HL-60 (cell line): Measurements from ENCODE around the gene SPRYD3. TPM values are rescaled to one million over a fixed set of nuclear protein-coding genes. Genes with fewer than 3 reads are reported as not detected.
"Not testable (repeated sequence)": the region's sequence is repeated elsewhere in the genome, so short reads cannot be mapped to it uniquely, and the experiment has no call there.

Source experiments
- DNase-seq, 2 experiments: peaks; one replicate each; pipeline ENCODE4 v3.0.0-alpha.2; 2010 to 2020; ENCODE audit warnings: low read depth in 1 of 2, low spot score in 1 of 2
- H3K27ac ChIP-seq: fragments of 250-450 bp; sonication (Bioruptor Pico); replicated peaks from 2 replicates; pipeline ENCODE4 v1.5.1; 2020; ENCODE audit warnings: mild to moderate bottlenecking, moderate library complexity
- H3K27me3 ChIP-seq: fragments of 250-450 bp; sonication (Bioruptor Pico); 2 replicates; pipeline ENCODE4 v1.5.1; 2021; ENCODE audit warnings: mild to moderate bottlenecking, moderate library complexity; ENCODE audit not compliant: insufficient read depth, poor library complexity, severe bottlenecking
- H3K4me3 ChIP-seq: replicated peaks from 2 replicates; pipeline ENCODE4 v1.5.1; 2011; ENCODE audit warnings: mild to moderate bottlenecking, control low read depth, low read length; ENCODE audit not compliant: insufficient read depth
- GABPA ChIP-seq: IDR thresholded peaks from 2 replicates; pipeline ENCODE4 v1.6.1; 2012; ENCODE audit warnings: low read depth
- POLR2AphosphoS5 ChIP-seq: IDR thresholded peaks from 2 replicates; pipeline ENCODE4 v1.6.1; 2012; ENCODE audit warnings: low read depth
- SPI1 ChIP-seq: IDR thresholded peaks from 2 replicates; pipeline ENCODE4 v1.6.1; 2012; ENCODE audit warnings: low read depth, mild to moderate bottlenecking, borderline replicate concordance
- microRNA-seq: library from miRNA; unstranded; fragments of <30 nt; microRNA quantifications from one replicate; pipeline ENCODE4, GENCODE V29; 2018
- TF ChIP-seq, protein P1 (sequence below): IDR thresholded peaks from one replicate; pipeline ENCODE4 v1.5.1; 2011; ENCODE audit warnings: low read length, control low read depth, inconsistent platforms; ENCODE audit not compliant: insufficient read depth
- TF ChIP-seq, protein P2 (sequence below): IDR thresholded peaks from 2 replicates; pipeline ENCODE4 v1.6.1; 2012; ENCODE audit warnings: low read depth; ENCODE audit not compliant: insufficient replicate concordance

SPRYD3 gene

DNA sequence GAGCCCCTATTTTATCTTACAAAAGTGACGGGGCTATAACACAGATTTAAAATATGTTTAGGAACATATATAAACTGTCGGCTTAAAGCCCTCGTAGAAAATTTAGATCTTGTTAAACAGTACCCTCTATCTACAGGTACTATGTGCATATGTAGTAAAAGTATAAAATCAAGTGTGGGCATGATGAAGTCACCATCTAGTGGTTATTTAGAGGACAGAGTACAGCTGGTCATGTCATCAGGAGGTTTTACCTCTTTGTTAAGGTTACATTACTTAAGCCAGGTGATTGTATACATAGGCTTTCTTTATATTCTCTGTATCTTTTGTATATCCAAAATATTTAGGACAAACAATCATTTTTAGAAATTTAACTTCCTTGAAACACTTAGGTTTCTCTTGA is 47.6 kb downstream of the SPRYD3 start:
- H3K4me3 ChIP-seq, result no peak overlapping the region
- DNase-seq, result no peak
- TF ChIP-seq GABPA, result no peak
- no peaks in the 10 kb centered on the region for H3K27me3 ChIP-seq
- H3K27ac ChIP-seq, result no peak overlapping the region

DNA sequence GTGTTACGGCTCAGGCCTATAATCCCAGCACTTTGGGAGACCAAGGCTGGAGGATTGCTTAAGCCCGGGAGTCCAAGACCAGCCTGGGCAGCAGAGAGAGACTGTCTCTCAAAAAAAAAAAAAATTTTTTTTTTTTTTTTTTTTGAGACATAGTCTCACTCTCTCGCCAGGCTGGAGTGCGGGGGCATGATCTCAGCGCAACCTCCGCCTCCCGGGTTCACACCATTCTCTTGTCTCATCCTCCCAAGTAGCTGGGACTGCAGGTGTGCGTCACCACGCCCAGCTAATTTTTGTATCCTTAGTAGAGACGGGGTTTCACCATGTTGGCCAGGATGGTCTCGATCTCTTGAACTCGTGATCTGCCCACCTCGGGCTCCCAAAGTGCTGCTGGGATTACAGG is 52.2 kb downstream of the SPRYD3 start:
- not testable (repeated sequence) for H3K4me3 ChIP-seq, H3K27me3 ChIP-seq, DNase-seq, H3K27ac ChIP-seq

DNA sequence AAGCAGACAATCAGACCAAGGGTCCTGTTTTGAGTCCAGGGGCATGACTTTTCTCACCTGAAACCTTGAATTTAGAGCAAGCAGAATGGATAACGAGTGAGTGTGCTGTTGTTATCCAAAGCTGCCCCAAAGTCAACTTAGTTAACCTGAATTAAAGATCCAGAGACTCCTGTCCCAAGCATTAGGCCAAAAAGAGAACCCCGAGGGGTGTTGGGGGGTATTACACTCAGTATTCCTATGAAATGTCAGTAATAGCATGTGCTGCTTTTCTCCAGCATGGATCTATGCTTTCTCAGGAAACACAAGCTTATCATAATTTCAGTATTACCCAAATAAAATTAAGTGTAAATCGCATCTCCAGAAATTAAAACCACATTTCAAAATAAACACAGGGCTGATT is 53.9 kb downstream of the SPRYD3 start:
- Histone ChIP-seq H3K27ac (no peak overlapping the region), H3K4me3 (no peak overlapping the region), H3K27me3 (no peaks in the 10 kb centered on the region)
- DNase-seq, result no peak
- no peak for TF ChIP-seq SPI1

DNA sequence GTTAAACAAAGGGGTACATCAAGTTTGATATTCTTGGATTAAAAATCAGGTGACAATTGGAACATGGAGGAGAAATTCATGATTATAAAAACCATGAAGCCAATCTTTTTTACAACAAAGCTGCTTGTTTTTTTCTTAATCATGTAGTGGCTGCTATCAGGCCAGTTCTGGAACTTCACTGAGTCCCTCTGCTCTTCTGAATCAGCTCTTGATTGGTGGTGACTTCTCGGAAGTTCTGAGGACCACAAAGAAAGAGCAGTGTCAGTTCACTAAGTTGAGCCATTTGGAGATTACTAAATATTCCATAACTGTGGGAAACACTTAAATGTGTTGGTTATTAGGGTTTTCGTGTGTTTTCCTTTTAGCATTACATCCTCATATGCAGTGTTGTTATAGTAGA is 64.5 kb downstream of the SPRYD3 start:
- H3K4me3 ChIP-seq, result no peak overlapping the region
- no peak for DNase-seq
- TF ChIP-seq SPI1 (no peak), GABPA (no peak), POLR2AphosphoS5 (no peak)
- TF ChIP-seq, protein P1, sequence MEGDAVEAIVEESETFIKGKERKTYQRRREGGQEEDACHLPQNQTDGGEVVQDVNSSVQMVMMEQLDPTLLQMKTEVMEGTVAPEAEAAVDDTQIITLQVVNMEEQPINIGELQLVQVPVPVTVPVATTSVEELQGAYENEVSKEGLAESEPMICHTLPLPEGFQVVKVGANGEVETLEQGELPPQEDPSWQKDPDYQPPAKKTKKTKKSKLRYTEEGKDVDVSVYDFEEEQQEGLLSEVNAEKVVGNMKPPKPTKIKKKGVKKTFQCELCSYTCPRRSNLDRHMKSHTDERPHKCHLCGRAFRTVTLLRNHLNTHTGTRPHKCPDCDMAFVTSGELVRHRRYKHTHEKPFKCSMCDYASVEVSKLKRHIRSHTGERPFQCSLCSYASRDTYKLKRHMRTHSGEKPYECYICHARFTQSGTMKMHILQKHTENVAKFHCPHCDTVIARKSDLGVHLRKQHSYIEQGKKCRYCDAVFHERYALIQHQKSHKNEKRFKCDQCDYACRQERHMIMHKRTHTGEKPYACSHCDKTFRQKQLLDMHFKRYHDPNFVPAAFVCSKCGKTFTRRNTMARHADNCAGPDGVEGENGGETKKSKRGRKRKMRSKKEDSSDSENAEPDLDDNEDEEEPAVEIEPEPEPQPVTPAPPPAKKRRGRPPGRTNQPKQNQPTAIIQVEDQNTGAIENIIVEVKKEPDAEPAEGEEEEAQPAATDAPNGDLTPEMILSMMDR, result no peak
- TF ChIP-seq, protein P2, sequence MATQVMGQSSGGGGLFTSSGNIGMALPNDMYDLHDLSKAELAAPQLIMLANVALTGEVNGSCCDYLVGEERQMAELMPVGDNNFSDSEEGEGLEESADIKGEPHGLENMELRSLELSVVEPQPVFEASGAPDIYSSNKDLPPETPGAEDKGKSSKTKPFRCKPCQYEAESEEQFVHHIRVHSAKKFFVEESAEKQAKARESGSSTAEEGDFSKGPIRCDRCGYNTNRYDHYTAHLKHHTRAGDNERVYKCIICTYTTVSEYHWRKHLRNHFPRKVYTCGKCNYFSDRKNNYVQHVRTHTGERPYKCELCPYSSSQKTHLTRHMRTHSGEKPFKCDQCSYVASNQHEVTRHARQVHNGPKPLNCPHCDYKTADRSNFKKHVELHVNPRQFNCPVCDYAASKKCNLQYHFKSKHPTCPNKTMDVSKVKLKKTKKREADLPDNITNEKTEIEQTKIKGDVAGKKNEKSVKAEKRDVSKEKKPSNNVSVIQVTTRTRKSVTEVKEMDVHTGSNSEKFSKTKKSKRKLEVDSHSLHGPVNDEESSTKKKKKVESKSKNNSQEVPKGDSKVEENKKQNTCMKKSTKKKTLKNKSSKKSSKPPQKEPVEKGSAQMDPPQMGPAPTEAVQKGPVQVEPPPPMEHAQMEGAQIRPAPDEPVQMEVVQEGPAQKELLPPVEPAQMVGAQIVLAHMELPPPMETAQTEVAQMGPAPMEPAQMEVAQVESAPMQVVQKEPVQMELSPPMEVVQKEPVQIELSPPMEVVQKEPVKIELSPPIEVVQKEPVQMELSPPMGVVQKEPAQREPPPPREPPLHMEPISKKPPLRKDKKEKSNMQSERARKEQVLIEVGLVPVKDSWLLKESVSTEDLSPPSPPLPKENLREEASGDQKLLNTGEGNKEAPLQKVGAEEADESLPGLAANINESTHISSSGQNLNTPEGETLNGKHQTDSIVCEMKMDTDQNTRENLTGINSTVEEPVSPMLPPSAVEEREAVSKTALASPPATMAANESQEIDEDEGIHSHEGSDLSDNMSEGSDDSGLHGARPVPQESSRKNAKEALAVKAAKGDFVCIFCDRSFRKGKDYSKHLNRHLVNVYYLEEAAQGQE, result no peak
- no peak overlapping the region for H3K27ac ChIP-seq
- no peaks in the 10 kb centered on the region for H3K27me3 ChIP-seq

Small RNA genes within 50 kb of the gene (microRNA-seq; reads per million reads assigned to microRNA genes)
- not detected for gene MIR6757
